ENCODE data around the gene UACA.

GRCh38 chr15:70778258-70779076 lies 15.1 kb upstream of the UACA start:
- TF ChIP-seq, protein P1, sequence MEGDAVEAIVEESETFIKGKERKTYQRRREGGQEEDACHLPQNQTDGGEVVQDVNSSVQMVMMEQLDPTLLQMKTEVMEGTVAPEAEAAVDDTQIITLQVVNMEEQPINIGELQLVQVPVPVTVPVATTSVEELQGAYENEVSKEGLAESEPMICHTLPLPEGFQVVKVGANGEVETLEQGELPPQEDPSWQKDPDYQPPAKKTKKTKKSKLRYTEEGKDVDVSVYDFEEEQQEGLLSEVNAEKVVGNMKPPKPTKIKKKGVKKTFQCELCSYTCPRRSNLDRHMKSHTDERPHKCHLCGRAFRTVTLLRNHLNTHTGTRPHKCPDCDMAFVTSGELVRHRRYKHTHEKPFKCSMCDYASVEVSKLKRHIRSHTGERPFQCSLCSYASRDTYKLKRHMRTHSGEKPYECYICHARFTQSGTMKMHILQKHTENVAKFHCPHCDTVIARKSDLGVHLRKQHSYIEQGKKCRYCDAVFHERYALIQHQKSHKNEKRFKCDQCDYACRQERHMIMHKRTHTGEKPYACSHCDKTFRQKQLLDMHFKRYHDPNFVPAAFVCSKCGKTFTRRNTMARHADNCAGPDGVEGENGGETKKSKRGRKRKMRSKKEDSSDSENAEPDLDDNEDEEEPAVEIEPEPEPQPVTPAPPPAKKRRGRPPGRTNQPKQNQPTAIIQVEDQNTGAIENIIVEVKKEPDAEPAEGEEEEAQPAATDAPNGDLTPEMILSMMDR (IDR thresholded peaks at IDR 0.05): no peak
- no peak for TF ChIP-seq POLR2A (IDR thresholded peaks at IDR 0.05)
